Measurements from ENCODE around the gene STAT5B.
"Not testable (repeated sequence)": the region's sequence is repeated elsewhere in the genome, so short reads cannot be mapped to it uniquely, and the experiment has no call there.

DNA sequence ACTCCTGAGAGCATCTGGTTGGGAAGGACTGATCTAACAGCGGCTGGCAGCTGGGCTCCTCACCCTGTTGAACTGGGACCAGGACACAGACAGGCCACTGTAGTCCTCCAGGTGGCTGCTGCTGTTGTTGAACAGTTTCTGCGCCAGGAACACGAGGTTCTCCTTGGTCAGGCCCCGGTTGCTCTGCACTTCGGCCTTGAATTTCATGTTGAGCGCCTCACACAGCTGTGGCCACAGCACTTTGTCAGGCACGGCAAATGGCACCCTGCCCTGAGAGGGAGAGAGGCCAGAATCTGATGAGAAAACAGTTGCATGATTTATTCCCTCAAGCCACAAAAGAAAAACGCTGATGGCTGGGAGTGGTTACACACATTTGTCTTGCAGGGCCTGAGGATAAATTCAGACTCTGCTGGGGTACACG lies 64.3 kb downstream of the STAT5B start:
- TF ChIP-seq, protein P1, sequence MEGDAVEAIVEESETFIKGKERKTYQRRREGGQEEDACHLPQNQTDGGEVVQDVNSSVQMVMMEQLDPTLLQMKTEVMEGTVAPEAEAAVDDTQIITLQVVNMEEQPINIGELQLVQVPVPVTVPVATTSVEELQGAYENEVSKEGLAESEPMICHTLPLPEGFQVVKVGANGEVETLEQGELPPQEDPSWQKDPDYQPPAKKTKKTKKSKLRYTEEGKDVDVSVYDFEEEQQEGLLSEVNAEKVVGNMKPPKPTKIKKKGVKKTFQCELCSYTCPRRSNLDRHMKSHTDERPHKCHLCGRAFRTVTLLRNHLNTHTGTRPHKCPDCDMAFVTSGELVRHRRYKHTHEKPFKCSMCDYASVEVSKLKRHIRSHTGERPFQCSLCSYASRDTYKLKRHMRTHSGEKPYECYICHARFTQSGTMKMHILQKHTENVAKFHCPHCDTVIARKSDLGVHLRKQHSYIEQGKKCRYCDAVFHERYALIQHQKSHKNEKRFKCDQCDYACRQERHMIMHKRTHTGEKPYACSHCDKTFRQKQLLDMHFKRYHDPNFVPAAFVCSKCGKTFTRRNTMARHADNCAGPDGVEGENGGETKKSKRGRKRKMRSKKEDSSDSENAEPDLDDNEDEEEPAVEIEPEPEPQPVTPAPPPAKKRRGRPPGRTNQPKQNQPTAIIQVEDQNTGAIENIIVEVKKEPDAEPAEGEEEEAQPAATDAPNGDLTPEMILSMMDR (IDR thresholded peaks at IDR 0.05; ENCODE audit: insufficient read depth, low read length, poor library complexity, severe bottlenecking): not testable (repeated sequence)
- not testable (repeated sequence) for TF ChIP-seq EZH2phosphoT487 (conservative IDR thresholded peaks at IDR 0.05; ENCODE audit: low read length)
